MG63 (cell line): ENCODE results near the gene DUT. TPM values are rescaled to one million over a fixed set of nuclear protein-coding genes. Genes with fewer than 3 reads are reported as not detected.

Experiments
- DNase-seq: peaks from one replicate; pipeline ENCODE4 v3.0.0-alpha.2; 2020
- H3K27me3 ChIP-seq: fragments of 250-450 bp; sonication (Bioruptor Pico); 2 replicates; pipeline ENCODE4 v1.5.1; 2020; ENCODE audit warnings: mild to moderate bottlenecking, moderate library complexity
- H3K36me3 ChIP-seq: fragments of 250-450 bp; sonication (Bioruptor Pico); 2 replicates; pipeline ENCODE4 v1.5.1; 2020; ENCODE audit warnings: mild to moderate bottlenecking, moderate library complexity
- H3K4me3 ChIP-seq: fragments of 250-450 bp; sonication (Bioruptor Pico); 2 replicates; pipeline ENCODE4 v1.5.1; 2020; ENCODE audit warnings: mild to moderate bottlenecking, moderate library complexity
- H3K9me3 ChIP-seq: fragments of 250-450 bp; sonication (Bioruptor Pico); 2 replicates; pipeline ENCODE4 v1.5.1; 2020; ENCODE audit warnings: mild to moderate bottlenecking, moderate library complexity
- total RNA-seq: library from RNA; depleted of rRNA; stranded (reverse); fragments of >200 nt; shearing (Covaris generic); gene quantifications from 2 replicates; pipeline ENCODE4 v1.2.3, GENCODE V29; 2014; ENCODE audit warnings: low replicate concordance

DUT gene
- total RNA-seq, 1 experiment from 2014 or later: 250 TPM

DNA sequence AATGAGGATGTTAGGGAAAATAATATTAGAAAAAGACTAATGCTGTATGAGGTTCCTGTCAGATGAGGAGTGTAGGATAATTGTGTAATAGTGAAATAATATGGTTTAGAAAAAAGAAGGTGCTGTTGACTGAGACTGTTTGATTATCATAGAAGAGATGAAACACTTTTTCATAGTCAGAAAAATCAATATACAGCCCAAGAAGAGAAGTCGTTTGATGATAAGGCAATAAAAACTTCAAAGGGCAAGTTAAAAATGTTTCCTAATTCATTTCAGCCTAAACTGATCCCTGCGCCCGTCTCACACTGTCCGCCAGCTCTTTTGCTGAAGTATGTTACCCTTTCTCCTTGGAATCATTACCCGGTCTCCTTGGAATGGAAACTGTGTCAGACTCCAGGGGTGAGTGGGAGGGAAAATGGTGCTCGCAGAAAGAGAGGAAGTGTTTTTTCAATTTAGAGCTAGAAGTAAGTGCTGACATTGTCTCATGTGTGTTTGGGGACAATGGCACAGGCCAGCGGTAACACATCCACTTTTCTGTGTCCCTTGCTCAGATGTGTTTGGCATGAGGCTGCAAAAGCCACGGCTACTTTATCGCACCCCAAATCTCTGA lies 23.6 kb downstream of the DUT start:
- H3K4me3 ChIP-seq: no peak overlapping the region
- DNase-seq: no peak
- H3K27me3 ChIP-seq: no peaks in the 10 kb centered on the region
- no peaks in the 10 kb centered on the region for H3K9me3 ChIP-seq
- H3K36me3 ChIP-seq: no peaks in the 10 kb centered on the region

DNA sequence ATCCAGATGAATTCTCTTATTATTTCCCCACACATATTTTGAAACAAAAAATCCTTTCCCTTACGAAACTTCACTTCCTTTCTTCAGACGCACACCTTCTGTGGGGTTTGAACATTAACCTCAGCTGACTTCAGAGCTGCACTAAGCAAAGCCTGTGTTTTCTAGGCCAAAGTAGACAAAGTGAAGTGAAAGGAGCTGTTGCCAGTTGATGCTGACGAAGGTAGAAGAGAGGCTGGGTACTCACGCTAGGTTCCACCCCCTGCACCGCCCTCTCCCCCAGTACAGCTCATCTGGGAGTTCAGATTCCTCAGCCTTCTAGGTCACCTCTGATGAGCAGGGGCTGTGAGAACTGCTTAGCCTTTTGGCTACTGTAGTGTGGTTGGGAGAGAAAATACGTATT lies 24.1 kb downstream of the DUT start:
- Histone ChIP-seq H3K36me3 (no peaks in the 10 kb centered on the region), H3K9me3 (no peaks in the 10 kb centered on the region), H3K27me3 (no peaks in the 10 kb centered on the region), H3K4me3 (no peak overlapping the region)
- DNase-seq: no peak

DNA sequence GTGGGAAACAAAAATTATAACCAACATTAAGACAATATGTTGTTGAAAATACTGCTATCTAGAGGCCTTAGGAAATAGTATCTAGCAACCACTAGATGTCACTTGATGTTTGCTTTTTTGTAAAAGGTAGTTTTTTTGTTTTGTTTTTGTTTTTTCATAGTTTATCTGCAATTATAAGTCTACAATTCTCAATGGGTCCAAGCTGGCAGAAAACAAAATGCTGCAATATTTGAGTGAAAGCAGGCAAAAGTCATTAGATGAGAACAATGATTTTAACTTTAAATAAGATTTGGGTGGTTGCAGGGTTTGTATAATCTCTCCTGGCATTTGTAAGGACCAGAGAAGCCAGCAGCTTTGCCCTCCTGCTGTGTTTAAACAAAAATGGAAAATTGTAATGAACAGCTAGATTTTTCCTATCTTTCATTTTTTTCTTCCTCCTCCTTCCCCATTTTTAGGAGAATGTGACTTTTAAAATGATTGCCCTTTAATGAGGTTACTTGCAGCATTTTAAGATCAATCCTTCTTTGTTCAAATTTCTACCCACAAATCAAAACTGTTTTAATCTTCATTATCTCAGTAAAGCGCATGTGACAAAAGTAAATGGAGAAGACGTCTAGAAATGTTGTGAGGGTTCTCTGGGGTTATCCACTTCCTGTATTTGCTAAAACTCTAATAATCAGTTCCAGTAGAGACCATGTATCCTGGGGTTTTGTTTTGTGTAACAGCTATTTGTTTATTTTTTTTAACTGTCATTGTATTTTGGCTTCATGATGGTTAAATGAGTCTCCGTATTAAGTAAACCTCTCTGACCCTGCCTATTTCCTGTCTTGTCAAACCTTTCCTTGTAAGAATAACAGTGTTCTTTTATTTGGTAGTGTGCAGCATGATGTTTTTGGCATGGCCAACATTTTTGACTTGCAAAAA lies 27.3 kb downstream of the DUT start:
- DNase-seq: peak; percentile 13
- Histone ChIP-seq H3K27me3 (no peaks in the 10 kb centered on the region), H3K4me3 (peak overlapping the region; percentile 8), H3K9me3 (no peaks in the 10 kb centered on the region), H3K36me3 (no peaks in the 10 kb centered on the region)

GRCh38 chr15:48360841-48361240 lies 29.6 kb downstream of the DUT start:
- peak; percentile 74 for DNase-seq
- no peaks in the 10 kb centered on the region for H3K36me3 ChIP-seq
- no peaks in the 10 kb centered on the region for H3K27me3 ChIP-seq
- no peak overlapping the region for H3K4me3 ChIP-seq
- no peaks in the 10 kb centered on the region for H3K9me3 ChIP-seq

DNA sequence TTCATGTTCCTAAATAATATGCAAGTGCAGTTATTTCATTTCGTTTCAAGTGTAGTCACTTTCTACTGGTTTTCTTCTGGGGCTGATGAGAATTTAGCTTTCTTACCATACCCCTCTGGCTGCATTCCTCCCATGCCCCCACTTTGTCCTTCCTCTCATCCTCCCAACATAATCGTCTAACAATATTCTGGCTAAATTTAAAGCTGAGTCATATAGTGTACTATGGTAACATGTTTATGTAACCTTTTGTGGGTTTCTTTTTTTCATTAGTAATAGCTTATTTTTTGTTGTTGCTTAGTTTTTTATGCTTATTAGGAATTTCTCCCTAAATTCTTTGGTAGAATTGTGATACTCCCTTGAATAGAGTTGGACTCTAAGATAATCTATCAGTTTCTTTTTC lies 30.5 kb downstream of the DUT start:
- peak; percentile 43 for DNase-seq
- H3K9me3 ChIP-seq: no peaks in the 10 kb centered on the region
- H3K27me3 ChIP-seq: no peaks in the 10 kb centered on the region
- H3K4me3 ChIP-seq: no peak overlapping the region
- H3K36me3 ChIP-seq: no peaks in the 10 kb centered on the region

DNA sequence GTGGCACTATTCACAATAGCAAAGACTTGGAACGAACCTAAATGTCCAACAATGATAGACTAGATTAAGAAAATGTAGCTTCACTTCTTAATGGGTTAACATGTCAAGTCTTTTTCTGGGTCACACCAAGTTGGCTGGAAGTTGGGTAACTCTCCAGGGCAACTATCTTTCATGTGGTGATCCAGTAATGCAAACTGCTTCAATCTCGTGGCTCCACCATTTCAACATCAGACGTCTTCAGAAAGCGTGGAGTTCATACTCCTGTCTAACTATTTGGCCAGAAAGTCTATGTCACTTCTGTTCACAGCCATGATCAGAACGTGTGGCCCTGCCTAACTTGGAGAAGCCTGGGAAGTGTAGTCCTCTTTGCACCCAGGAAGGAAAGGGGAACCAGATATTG lies 32.2 kb downstream of the DUT start:
- Histone ChIP-seq H3K27me3 (no peaks in the 10 kb centered on the region), H3K36me3 (no peaks in the 10 kb centered on the region), H3K9me3 (no peaks in the 10 kb centered on the region), H3K4me3 (no peak overlapping the region)
- DNase-seq: no peak

GRCh38 chr15:48365575-48365974 lies 34.3 kb downstream of the DUT start:
- H3K9me3 ChIP-seq: no peaks in the 10 kb centered on the region
- no peak overlapping the region for H3K4me3 ChIP-seq
- H3K36me3 ChIP-seq: no peaks in the 10 kb centered on the region
- no peaks in the 10 kb centered on the region for H3K27me3 ChIP-seq
- no peak for DNase-seq

DNA sequence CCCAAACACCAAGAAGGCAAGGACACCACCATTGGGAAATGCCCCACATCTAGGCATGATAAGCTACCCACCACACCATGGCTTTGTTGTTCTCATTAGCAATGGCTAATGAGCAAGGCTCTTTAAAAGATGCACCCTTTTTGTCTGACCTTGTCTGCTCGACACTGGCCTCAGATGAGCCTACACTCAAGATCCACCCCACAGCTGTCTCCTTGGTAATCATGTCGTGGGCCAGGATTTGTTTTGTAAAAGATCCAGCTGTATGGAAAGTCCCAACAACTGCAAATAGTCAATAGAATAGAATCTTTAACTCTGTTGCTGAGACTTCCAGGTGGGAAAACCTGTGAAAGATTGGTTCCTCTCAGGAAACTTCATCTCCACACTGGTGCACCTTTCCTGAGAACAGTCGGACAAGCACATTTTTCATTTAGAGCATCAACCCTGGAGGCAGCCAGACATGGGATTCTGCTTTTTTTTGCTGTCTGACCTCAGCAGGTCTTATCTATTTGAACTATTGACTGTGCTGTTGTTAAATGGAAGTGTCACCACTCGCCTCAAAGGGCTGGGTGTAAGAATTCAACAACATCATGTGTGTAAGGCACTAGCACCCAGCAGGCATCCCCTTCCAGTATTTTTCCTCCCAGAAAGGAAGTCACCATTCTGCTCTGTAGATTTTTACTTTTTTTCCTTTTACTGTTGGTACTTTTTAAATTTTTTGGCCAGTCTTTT lies 35.5 kb downstream of the DUT start:
- Histone ChIP-seq H3K27me3 (no peaks in the 10 kb centered on the region), H3K9me3 (no peaks in the 10 kb centered on the region), H3K36me3 (no peaks in the 10 kb centered on the region), H3K4me3 (no peak overlapping the region)
- DNase-seq: no peak

DNA sequence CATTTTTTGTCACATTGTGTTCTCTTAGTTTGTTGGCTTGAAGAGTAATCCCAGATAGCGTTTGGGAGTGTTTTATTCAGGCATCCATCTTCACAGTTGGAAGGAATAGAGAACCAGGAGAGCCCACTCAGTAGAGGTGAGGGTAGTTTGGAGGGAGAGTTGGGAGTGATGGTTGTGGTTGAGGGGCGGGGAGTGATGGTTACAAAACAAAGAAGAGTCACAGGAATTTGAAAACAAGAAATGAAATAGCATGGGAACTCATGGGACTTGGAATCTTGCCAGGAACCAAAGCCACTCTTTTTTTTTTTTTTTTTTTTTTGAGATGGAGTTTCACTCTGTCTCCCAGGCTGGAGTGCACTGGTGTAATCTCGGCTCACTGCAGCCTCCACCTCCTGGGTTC lies 36.3 kb downstream of the DUT start:
- Histone ChIP-seq H3K36me3 (no peaks in the 10 kb centered on the region), H3K27me3 (no peaks in the 10 kb centered on the region), H3K4me3 (no peak overlapping the region), H3K9me3 (no peaks in the 10 kb centered on the region)
- no peak for DNase-seq

DNA sequence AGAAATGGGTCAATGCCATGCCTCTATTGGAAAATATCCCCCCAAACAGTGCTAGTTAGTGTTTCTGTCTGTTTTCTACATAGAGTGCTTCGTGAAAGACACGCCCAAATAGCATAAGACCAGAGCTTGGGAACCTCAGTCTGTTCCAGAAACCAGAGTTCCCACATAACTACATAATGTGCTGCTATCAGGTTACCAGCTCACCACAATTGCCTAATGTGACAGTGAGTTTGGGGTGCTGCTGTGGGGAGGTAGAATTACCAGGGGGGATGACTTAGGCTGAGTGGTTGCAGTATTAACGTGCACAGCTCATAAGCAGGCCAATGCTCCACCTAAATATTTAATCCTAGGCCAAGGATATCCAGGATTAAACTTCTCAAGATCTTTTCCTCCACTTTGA lies 39.2 kb downstream of the DUT start:
- Histone ChIP-seq H3K4me3 (no peak overlapping the region), H3K36me3 (no peaks in the 10 kb centered on the region), H3K9me3 (no peaks in the 10 kb centered on the region), H3K27me3 (no peaks in the 10 kb centered on the region)
- DNase-seq: no peak

DNA sequence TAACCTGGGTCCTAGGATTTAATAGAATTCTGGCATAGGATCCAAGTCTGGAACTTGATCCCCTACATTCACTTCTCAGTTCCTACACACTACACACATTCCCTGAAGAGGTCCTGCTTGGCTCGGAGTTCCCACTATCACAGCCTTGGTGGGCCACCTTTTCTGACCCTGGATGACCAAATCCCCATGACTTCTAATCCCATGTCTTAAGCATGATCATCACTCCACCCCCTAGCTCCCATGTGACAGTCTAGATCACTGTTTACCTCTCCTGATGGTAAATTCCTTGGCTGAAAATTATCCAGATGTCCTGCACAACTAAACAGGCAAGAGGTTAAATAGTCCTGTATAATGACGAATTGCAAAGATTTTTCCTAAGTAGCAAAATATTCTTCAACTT lies 40.3 kb downstream of the DUT start:
- H3K27me3 ChIP-seq: no peaks in the 10 kb centered on the region
- no peak for DNase-seq
- no peaks in the 10 kb centered on the region for H3K36me3 ChIP-seq
- no peak overlapping the region for H3K4me3 ChIP-seq
- no peaks in the 10 kb centered on the region for H3K9me3 ChIP-seq

DNA sequence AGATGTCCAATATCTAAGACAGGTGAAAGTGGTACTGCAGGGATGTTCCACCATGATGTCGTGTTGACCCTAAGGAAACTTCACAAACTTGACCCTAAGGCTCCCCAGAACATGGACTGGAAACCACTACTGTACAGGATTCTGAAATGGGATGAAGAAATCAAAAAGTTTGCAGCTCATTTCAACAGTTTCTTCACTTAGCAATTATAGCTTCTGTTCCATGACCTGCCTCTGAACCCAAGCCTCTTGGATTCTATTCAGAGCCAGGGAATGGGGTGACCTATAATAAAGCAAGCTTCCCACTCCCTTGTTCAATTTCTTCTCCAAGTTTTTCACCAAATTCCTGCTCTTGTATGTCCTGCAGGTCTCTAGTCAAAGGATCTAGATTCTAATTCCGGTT lies 40.7 kb downstream of the DUT start:
- no peak for DNase-seq
- H3K4me3 ChIP-seq: no peak overlapping the region
- H3K36me3 ChIP-seq: no peaks in the 10 kb centered on the region
- H3K27me3 ChIP-seq: no peaks in the 10 kb centered on the region
- H3K9me3 ChIP-seq: no peaks in the 10 kb centered on the region

DNA sequence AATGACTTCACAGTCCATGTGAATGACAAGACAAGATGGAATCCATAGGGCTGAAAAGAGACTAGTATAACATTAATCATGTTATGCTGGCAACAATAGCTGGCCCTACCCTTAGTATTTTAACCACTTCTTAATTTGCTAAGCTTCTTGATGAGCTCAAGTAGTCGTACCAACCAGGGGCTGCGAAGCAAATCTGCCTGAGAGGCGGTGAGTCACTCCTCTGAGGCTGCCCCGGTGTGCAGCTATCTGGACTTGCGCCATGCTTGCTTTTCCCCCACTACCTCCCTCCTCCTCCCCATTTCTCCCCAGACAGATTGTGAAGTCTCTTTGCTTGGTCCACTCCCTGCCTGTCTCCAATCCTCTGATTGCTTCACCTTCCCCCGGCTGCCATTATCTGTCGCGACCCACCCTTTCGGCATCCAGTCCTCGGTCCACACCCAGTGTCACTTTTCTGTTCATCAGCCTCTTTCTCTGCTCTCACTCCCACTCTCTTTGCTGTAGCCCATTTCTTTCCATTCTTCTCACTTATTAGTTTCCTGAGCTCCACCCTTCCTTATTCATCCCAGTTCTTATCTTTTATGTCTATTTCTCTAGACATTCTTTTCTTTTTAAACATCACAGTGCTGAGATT lies 42.7 kb downstream of the DUT start:
- Histone ChIP-seq H3K9me3 (no peaks in the 10 kb centered on the region; the same call in 1 of the 2 replicates), H3K36me3 (no peaks in the 10 kb centered on the region), H3K4me3 (no peak overlapping the region), H3K27me3 (no peaks in the 10 kb centered on the region)
- peak; percentile 78 for DNase-seq

DNA sequence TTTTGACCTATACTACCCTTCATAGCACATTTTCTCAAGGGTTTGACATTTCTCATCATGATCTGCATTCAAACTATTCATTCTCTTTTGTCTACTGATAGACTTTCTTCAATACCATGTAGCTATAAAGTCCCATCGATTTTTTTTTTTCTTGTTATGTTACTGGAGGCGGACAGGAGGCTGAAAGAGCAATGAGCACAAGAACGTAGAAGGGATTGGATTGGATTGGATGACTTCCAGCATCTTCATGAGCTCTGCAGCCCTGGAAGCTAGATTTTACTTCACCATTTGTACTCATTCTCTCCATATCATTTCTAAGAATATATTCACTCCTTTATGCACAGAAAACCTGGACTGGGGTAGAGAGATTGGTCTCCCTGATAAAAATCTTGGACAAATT lies 43.2 kb downstream of the DUT start:
- no peak for DNase-seq
- no peaks in the 10 kb centered on the region for H3K36me3 ChIP-seq
- no peaks in the 10 kb centered on the region for H3K27me3 ChIP-seq
- no peak overlapping the region for H3K4me3 ChIP-seq
- H3K9me3 ChIP-seq: no peaks in the 10 kb centered on the region; the same call in 1 of the 2 replicates

GRCh38 chr15:48375767-48376166 lies 44.5 kb downstream of the DUT start:
- Histone ChIP-seq H3K9me3 (no peaks in the 10 kb centered on the region; the same call in 1 of the 2 replicates), H3K4me3 (no peak overlapping the region), H3K27me3 (peaks cover 3% of the 10 kb centered on the region; the same call in 1 of the 2 replicates), H3K36me3 (no peaks in the 10 kb centered on the region)
- no peak for DNase-seq

- peaks cover 3% of the 10 kb centered on the region; the same call in 1 of the 2 replicates for H3K27me3 ChIP-seq
- no peak for DNase-seq
Measured at GRCh38 chr15:48380198-48380597, 49.0 kb downstream of the DUT start.

GRCh38 chr15:48381861-48382260 lies 50.6 kb downstream of the DUT start:
- no peak for DNase-seq
- Histone ChIP-seq H3K9me3 (no peaks in the 10 kb centered on the region; the same call in 1 of the 2 replicates), H3K36me3 (no peaks in the 10 kb centered on the region), H3K27me3 (peaks cover 3% of the 10 kb centered on the region; the same call in 1 of the 2 replicates), H3K4me3 (no peak overlapping the region)

More at GRCh38 chr15:48380198-48380597, 49.0 kb downstream of the DUT start:
- Histone ChIP-seq H3K9me3 (no peaks in the 10 kb centered on the region; the same call in 1 of the 2 replicates), H3K4me3 (no peak overlapping the region), H3K36me3 (no peaks in the 10 kb centered on the region)
